ENCODE results near the gene SLC5A3.

SLC5A3 gene

GRCh38 chr21:34073032-34073748, at the start of gene SLC5A3, which contains the start of gene MRPS6:
Gene SLC5A3, plus strand, starts transcription at chr21:34073578. Its CDS starts 21,621 bp downstream, at chr21:34095199.
Gene MRPS6, plus strand, starts transcription at chr21:34073578. Its CDS starts 123 bp downstream, at chr21:34073701.
- peak; percentile 84 for DNase-seq

GRCh38 chr21:34023691-34024373, 49.5 kb upstream of the SLC5A3 start:
- no peak for DNase-seq

- DNase-seq = no peak
Observed at GRCh38 chr21:34024374-34024693, 49.0 kb upstream of the SLC5A3 start.

- no peak for DNase-seq
Observed at GRCh38 chr21:34027721-34028461, 45.5 kb upstream of the SLC5A3 start.

- DNase-seq = no peak
Observed at GRCh38 chr21:34029743-34030528, 43.4 kb upstream of the SLC5A3 start.

- no peak for DNase-seq
Observed at GRCh38 chr21:34031835-34032370, 41.5 kb upstream of the SLC5A3 start.

GRCh38 chr21:34034369-34035014, 38.9 kb upstream of the SLC5A3 start:
- no peak for DNase-seq

- no peak for DNase-seq
Observed at GRCh38 chr21:34035619-34036354, 37.6 kb upstream of the SLC5A3 start.

GRCh38 chr21:34037009-34037795, 36.2 kb upstream of the SLC5A3 start:
- no peak for DNase-seq

GRCh38 chr21:34039678-34040382, 33.5 kb upstream of the SLC5A3 start:
- no peak for DNase-seq

- DNase-seq = no peak
Observed at GRCh38 chr21:34042735-34043134, 30.6 kb upstream of the SLC5A3 start.

GRCh38 chr21:34043333-34043732, 30.0 kb upstream of the SLC5A3 start:
- DNase-seq = no peak

- no peak for DNase-seq
Observed at GRCh38 chr21:34046917-34047316, 26.5 kb upstream of the SLC5A3 start.

GRCh38 chr21:34047835-34048234, 25.5 kb upstream of the SLC5A3 start:
- DNase-seq = no peak

- DNase-seq = no peak
Observed at GRCh38 chr21:34052171-34052570, 21.2 kb upstream of the SLC5A3 start.

- DNase-seq = no peak
Observed at GRCh38 chr21:34054259-34054658, 19.1 kb upstream of the SLC5A3 start.

- DNase-seq = no peak
Observed at GRCh38 chr21:34055615-34056014, 17.8 kb upstream of the SLC5A3 start.

GRCh38 chr21:34061983-34062382, 11.4 kb upstream of the SLC5A3 start:
- DNase-seq = no peak

- no peak for DNase-seq
Observed at GRCh38 chr21:34065027-34065426, 8.4 kb upstream of the SLC5A3 start.

- DNase-seq = no peak
Observed at GRCh38 chr21:34071683-34072082, 1.7 kb upstream of the SLC5A3 start.

Data from midbrain (tissue), 1 donor.